ENCODE results near the gene HSPE1. TPM values are rescaled to one million over a fixed set of nuclear protein-coding genes. Genes with fewer than 3 reads are reported as not detected.

Gene HSPE1
- 118 and 149 TPM in 2 replicates for total RNA-seq

GRCh38 chr2:197499594-197500502, at the start of gene HSPE1, which contains the start of gene HSPD1:
Gene HSPE1, plus strand, starts transcription at chr2:197500379. Its CDS starts 58 bp downstream, at chr2:197500437.
Gene HSPD1, minus strand, starts transcription at chr2:197499840. Its CDS starts 992 bp downstream, at chr2:197498848.

GRCh38 chr2:197453123-197453913, 46.9 kb upstream of the HSPE1 start, which contains the start of gene COQ10B:
Gene COQ10B, plus strand, starts transcription at chr2:197453552. Its CDS starts 9 bp downstream, at chr2:197453561.

GRCh38 chr2:197515739-197516392, 15.7 kb downstream of the HSPE1 start, which contains the start of gene MOB4:
Gene MOB4, plus strand, starts transcription at chr2:197516066. Its CDS starts 21 bp downstream, at chr2:197516087.

Other genes starting within 250 kb of the HSPE1 start
- 5.6 and 7.6 TPM in 2 replicates for gene ANKRD44, start 189.6 kb upstream of the HSPE1 start, total RNA-seq
- gene SF3B1, start 65.4 kb upstream of the HSPE1 start, total RNA-seq: 160 and 179 TPM in 2 replicates
- 22.6 and 27.4 TPM in 2 replicates for gene COQ10B, start 46.8 kb upstream of the HSPE1 start, total RNA-seq
- gene HSPD1, start 539 bp upstream of the HSPE1 start, total RNA-seq: 220 and 310 TPM in 2 replicates
- 27.3 and 28.8 TPM in 2 replicates for gene MOB4, start 15.7 kb downstream of the HSPE1 start, total RNA-seq
- 3.8 and 5.1 TPM in 2 replicates for gene RFTN2, start 175.2 kb downstream of the HSPE1 start, total RNA-seq
- gene MARS2, start 205.0 kb downstream of the HSPE1 start, total RNA-seq: 4.0 and 4.7 TPM in 2 replicates

All from endothelial cell of coronary artery (primary cell).